ENCODE measurements around the gene HDAC1. TPM values are rescaled to one million over a fixed set of nuclear protein-coding genes. Genes with fewer than 3 reads are reported as not detected.
"Not testable (repeated sequence)": the region's sequence is repeated elsewhere in the genome, so short reads cannot be mapped to it uniquely, and the experiment has no call there.

Gene HDAC1
- total RNA-seq, 3 donors from 2014 or later = 143 to 208 (median 203) TPM

DNA sequence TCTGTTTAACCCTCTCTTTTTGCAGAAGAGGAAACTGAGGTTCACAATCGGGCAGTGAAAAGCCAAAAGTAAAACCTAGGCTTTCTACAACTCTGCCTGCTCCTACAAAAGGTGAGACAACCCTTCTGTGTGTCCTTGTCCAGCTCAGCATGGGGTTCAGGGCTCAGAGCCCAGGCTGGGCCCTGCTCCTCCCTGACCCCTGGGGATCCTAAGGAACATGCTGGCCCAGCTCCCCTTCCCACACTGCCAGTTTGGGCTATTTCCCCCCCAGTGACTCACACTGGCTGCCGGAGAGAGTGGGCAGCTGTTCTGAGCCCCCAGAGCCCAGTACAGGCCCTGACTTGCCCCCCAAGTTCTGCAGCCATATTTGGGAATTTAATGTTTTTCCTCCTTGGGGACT, 61.5 kb downstream of the HDAC1 start:
- H3K4me1 ChIP-seq (ENCODE audit: low read depth) = peaks cover 9% of the 10 kb centered on the region
- H3K36me3 ChIP-seq (ENCODE audit: low read depth) = no peaks in the 10 kb centered on the region
- ATAC-seq (no peak), DNase-seq (peak in 1 of 3 donors; percentile 52)
- intact Hi-C loops (cut with DNase I, micrococcal nuclease) = no loop called here
- no peak for TF ChIP-seq CTCF (IDR thresholded peaks at IDR 0.05)
- no peaks in the 10 kb centered on the region for H3K9me3 ChIP-seq
- H3K4me3 ChIP-seq = no peak overlapping the region

DNA sequence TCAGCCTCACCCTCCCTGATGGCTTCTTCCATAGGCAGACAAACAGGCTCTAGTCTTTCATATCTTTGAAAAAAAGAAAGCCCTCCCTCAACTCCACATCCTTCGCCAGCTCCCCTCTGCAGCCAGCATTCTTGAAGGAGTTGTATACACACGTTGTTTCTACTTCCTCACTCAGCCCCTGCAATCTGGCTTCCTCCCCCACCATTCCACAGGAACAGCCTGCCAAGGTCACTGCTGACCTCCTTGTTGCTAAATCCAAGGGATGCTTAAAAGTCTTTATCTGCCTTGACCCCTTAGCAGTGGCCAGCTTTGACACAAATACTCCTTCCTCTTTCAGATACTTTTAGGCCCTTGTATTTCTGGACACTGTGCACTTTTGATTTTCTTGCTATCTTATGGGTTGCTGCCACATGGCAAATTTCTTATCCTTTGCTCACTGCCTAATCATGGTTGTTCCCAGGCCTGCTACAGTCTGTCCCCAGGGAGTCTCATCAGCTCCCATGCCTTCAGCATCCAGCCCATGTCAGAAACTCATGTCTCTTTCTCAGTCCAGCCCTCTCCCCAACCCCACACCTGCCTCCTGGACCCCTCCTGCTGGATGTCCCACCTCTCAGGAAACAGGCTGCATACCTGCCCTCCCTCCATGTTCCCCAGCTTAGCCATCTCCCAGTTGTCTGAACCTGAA, 62.1 kb downstream of the HDAC1 start:
- no peaks in the 10 kb centered on the region for H3K36me3 ChIP-seq (ENCODE audit: low read depth)
- no peaks in the 10 kb centered on the region for H3K9me3 ChIP-seq
- DNase-seq = peak in 1 of 3 donors; percentile 35
- ATAC-seq = no peak
- no peak overlapping the region for H3K4me3 ChIP-seq
- intact Hi-C loops (cut with DNase I, micrococcal nuclease) = no loop called here
- H3K4me1 ChIP-seq (ENCODE audit: low read depth) = peaks cover 9% of the 10 kb centered on the region
- no peak for TF ChIP-seq CTCF (IDR thresholded peaks at IDR 0.05)

- H3K4me3 ChIP-seq; ATAC-seq; H3K4me1 ChIP-seq (ENCODE audit: low read depth); H3K36me3 ChIP-seq (ENCODE audit: low read depth); intact Hi-C loops (cut with DNase I, micrococcal nuclease); H3K9me3 ChIP-seq: not testable (repeated sequence)
- peak in 1 of 3 donors; percentile 3 for DNase-seq
Measured at GRCh38 chr1:32355778-32356177, 63.9 kb downstream of the HDAC1 start.

DNA sequence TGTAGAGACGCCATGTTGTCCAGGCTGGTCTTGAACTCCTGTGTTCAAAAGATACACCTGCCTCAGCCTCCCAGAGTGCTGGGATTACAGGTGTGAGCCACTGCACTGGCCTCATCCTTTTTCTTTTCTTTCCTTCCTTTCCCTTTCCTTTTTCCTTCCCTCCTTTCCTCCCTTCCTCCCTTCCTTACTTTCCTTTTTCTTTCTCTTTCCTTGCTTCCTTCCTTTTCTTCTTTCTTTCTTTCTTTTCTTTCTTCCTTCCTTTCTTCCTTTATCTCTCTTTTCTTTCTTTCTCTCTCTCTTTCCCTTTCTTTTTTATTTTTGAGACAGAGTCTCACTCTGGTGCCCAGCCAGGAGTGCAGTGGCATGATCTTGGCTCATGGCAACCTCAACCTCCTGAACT, 64.6 kb downstream of the HDAC1 start:
- no peak for TF ChIP-seq CTCF (IDR thresholded peaks at IDR 0.05)
- no peak for ATAC-seq
- intact Hi-C loops (cut with DNase I, micrococcal nuclease) = no loop called here
- no peak for DNase-seq
- Histone ChIP-seq H3K4me1 (ENCODE audit: low read depth) (peaks cover 14% of the 10 kb centered on the region), H3K9me3 (no peaks in the 10 kb centered on the region), H3K4me3 (no peak overlapping the region), H3K36me3 (ENCODE audit: low read depth) (no peaks in the 10 kb centered on the region)

- intact Hi-C loops (cut with DNase I, micrococcal nuclease) = no loop called here
- no peaks in the 10 kb centered on the region for H3K36me3 ChIP-seq (ENCODE audit: low read depth)
- no peak overlapping the region for H3K4me3 ChIP-seq
- DNase-seq (peak in 1 of 3 donors; percentile 9), ATAC-seq (no peak)
- no peak for TF ChIP-seq CTCF (IDR thresholded peaks at IDR 0.05)
- no peaks in the 10 kb centered on the region for H3K9me3 ChIP-seq
- H3K4me1 ChIP-seq (ENCODE audit: low read depth) = peaks cover 18% of the 10 kb centered on the region
Measured at GRCh38 chr1:32357614-32358013, 65.7 kb downstream of the HDAC1 start.

- intact Hi-C loops (cut with DNase I, micrococcal nuclease) = no loop called here
- Histone ChIP-seq H3K4me3 (no peak overlapping the region), H3K4me1 (ENCODE audit: low read depth) (peaks cover 17% of the 10 kb centered on the region), H3K36me3 (ENCODE audit: low read depth) (no peaks in the 10 kb centered on the region), H3K9me3 (no peaks in the 10 kb centered on the region)
- ATAC-seq (no peak), DNase-seq (no peak)
- TF ChIP-seq CTCF (IDR thresholded peaks at IDR 0.05) = no peak
Measured at GRCh38 chr1:32358435-32358834, 66.6 kb downstream of the HDAC1 start.
